ENCODE results near the gene AIG1. TPM values are rescaled to one million over a fixed set of nuclear protein-coding genes. Genes with fewer than 3 reads are reported as not detected.

Gene AIG1
- total RNA-seq, 1 donor from 2014 or later: 17.5 TPM

DNA sequence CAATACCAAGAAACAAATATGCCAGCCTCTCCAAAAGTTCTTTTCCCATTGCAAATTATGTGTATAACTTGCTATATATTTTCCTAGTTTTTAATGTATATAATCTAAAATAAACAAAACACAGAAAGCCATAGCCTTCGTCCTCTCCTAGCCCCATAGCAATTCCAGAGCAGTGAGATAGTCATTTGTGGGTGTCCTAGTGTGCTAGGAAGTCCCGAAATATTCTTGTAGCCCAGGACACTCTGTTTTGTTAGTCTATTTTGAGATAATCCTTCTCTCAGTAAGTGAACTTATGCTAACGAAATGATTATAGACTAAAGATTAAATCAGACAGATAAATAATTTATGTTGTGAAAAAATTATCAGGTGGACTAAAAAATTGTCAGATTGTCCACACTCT is 90.7 kb downstream of the AIG1 start:
- Mint-ChIP-seq H3K9me3 (ENCODE audit: unreplicated experiment) (no peaks in the 10 kb centered on the region), H3K36me3 (ENCODE audit: low read depth, unreplicated experiment) (no peaks in the 10 kb centered on the region), H3K4me1 (ENCODE audit: unreplicated experiment) (peaks cover 3% of the 10 kb centered on the region), H3K27me3 (ENCODE audit: unreplicated experiment) (no peaks in the 10 kb centered on the region), H3K27ac (ENCODE audit: unreplicated experiment) (no peak overlapping the region), H3K4me3 (ENCODE audit: unreplicated experiment) (no peak overlapping the region)
- DNase-seq (ENCODE audit: low spot score): no peak
- TF ChIP-seq, protein P1, sequence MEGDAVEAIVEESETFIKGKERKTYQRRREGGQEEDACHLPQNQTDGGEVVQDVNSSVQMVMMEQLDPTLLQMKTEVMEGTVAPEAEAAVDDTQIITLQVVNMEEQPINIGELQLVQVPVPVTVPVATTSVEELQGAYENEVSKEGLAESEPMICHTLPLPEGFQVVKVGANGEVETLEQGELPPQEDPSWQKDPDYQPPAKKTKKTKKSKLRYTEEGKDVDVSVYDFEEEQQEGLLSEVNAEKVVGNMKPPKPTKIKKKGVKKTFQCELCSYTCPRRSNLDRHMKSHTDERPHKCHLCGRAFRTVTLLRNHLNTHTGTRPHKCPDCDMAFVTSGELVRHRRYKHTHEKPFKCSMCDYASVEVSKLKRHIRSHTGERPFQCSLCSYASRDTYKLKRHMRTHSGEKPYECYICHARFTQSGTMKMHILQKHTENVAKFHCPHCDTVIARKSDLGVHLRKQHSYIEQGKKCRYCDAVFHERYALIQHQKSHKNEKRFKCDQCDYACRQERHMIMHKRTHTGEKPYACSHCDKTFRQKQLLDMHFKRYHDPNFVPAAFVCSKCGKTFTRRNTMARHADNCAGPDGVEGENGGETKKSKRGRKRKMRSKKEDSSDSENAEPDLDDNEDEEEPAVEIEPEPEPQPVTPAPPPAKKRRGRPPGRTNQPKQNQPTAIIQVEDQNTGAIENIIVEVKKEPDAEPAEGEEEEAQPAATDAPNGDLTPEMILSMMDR (IDR thresholded peaks at IDR 0.05; ENCODE audit: unreplicated experiment): no peak

DNA sequence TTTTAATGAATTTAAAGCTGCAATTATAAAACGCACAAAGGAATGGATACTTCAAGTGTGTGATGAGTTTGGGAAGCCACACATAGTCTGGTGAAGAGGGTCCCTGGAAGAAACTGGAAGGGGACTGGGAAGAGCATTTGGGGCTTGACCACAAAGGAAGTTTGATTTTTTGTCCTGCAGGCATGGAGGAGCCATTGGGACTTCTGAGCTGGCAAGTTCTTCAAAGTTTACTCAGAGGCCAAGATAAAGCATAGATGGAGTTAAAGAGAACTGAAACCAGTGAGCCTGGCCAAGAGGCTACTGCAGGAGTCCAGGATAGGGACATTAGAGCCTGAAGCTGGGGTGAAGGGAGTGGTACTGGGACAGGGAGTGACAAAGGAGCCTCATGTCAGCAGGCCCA is 95.0 kb downstream of the AIG1 start:
- Mint-ChIP-seq H3K9me3 (ENCODE audit: unreplicated experiment) (no peaks in the 10 kb centered on the region), H3K4me1 (ENCODE audit: unreplicated experiment) (peaks cover 3% of the 10 kb centered on the region), H3K27me3 (ENCODE audit: unreplicated experiment) (no peaks in the 10 kb centered on the region), H3K4me3 (ENCODE audit: unreplicated experiment) (no peak overlapping the region), H3K36me3 (ENCODE audit: low read depth, unreplicated experiment) (no peaks in the 10 kb centered on the region), H3K27ac (ENCODE audit: unreplicated experiment) (no peak overlapping the region)
- DNase-seq (ENCODE audit: low spot score): no peak
- TF ChIP-seq, protein P1 (IDR thresholded peaks at IDR 0.05; ENCODE audit: unreplicated experiment): no peak

DNA sequence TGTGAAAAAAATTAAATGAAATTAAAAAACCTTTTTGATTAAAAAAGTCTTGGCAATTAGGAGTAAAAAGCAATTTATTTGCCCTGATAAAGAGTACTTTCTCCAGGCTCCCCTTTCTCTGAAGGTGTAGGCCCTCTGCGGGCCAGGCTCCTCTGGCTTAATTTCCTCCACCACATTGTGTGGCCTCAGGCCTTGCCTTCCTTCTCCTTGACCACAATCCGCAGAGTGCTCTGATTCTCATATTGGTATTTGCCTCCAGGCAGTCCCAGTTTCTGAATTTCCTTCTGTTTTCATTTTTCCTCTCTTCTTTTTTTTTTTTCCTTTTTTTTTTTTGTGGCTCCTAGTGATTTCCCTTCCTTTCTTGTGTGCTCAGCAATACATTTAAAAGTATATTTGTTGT is 96.4 kb downstream of the AIG1 start:
- no peak for DNase-seq (ENCODE audit: low spot score)
- Mint-ChIP-seq H3K4me3 (ENCODE audit: unreplicated experiment) (no peak overlapping the region), H3K4me1 (ENCODE audit: unreplicated experiment) (peaks cover 3% of the 10 kb centered on the region), H3K27me3 (ENCODE audit: unreplicated experiment) (no peaks in the 10 kb centered on the region), H3K27ac (ENCODE audit: unreplicated experiment) (no peak overlapping the region), H3K36me3 (ENCODE audit: low read depth, unreplicated experiment) (no peaks in the 10 kb centered on the region), H3K9me3 (ENCODE audit: unreplicated experiment) (no peaks in the 10 kb centered on the region)
- TF ChIP-seq, protein P1 (IDR thresholded peaks at IDR 0.05; ENCODE audit: unreplicated experiment): no peak

DNA sequence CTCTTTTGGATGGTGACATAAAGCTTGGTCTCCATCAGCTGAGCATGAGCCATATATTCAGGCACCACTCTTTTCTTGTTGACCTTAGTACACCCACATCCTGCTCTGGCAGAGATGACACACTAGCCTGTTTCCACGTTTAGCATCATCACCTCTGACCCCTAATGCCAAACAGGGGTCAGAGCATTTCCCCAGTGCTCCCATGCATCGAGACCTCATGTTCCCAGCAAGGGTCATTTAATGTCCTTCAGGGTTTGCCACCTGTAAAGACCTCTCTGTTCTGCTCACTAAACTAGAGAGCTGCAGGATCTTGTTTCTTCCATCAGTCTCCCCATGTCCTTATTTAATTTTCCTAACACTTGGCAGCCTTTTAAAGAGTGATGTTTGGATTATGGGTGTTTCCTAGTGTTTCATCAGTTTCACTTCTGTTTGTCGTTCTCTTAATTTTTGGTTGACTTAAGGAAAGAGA is 97.5 kb downstream of the AIG1 start:
- DNase-seq (ENCODE audit: low spot score): no peak
- no peak overlapping the region for H3K4me3 Mint-ChIP-seq (ENCODE audit: unreplicated experiment)
- H3K27ac Mint-ChIP-seq (ENCODE audit: unreplicated experiment): no peak overlapping the region
- H3K27me3 Mint-ChIP-seq (ENCODE audit: unreplicated experiment): no peaks in the 10 kb centered on the region
- H3K4me1 Mint-ChIP-seq (ENCODE audit: unreplicated experiment): peaks cover 3% of the 10 kb centered on the region
- TF ChIP-seq, protein P1 (IDR thresholded peaks at IDR 0.05; ENCODE audit: unreplicated experiment): no peak
- H3K36me3 Mint-ChIP-seq (ENCODE audit: low read depth, unreplicated experiment): no peaks in the 10 kb centered on the region
- no peaks in the 10 kb centered on the region for H3K9me3 Mint-ChIP-seq (ENCODE audit: unreplicated experiment)

DNA sequence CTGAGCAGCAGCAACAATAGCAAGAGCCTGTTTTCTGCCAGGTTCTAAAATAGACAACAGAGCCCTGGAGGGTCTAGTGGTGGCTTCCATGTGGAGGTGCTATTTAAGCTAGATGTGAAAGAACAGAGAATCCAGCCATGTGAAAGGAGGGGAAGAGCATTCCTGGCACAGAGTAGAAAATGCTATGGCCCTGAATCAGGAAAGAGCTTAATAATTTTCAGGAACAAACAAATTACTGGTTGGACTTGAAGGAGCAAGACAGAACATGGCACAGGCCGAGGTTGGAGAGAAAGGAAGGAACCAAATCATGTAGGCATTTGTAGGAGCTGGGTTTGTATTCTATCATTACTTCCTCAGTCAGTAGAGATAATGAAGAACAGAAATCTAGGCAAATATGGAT is 98.3 kb downstream of the AIG1 start:
- DNase-seq (ENCODE audit: low spot score): no peak
- H3K36me3 Mint-ChIP-seq (ENCODE audit: low read depth, unreplicated experiment): no peaks in the 10 kb centered on the region
- TF ChIP-seq, protein P1 (IDR thresholded peaks at IDR 0.05; ENCODE audit: unreplicated experiment): no peak
- H3K4me3 Mint-ChIP-seq (ENCODE audit: unreplicated experiment): no peak overlapping the region
- H3K27me3 Mint-ChIP-seq (ENCODE audit: unreplicated experiment): no peaks in the 10 kb centered on the region
- peaks cover 3% of the 10 kb centered on the region for H3K4me1 Mint-ChIP-seq (ENCODE audit: unreplicated experiment)
- H3K9me3 Mint-ChIP-seq (ENCODE audit: unreplicated experiment): no peaks in the 10 kb centered on the region
- no peak overlapping the region for H3K27ac Mint-ChIP-seq (ENCODE audit: unreplicated experiment)

All from endothelial cell (in vitro differentiated cells).